Right lobe of liver (tissue), 4 donors: Measurements from ENCODE around the gene CDR2L.

ENCODE experiments used
- CTCF ChIP-seq, 4 donors: fragments of 200-600 bp in 3 of 4; fragments of 450-650 bp in 1 of 4; IDR thresholded peaks; one replicate each; pipeline versions ENCODE4 v1.5.1 to v1.8.0; 2016 to 2022; ENCODE audit warnings: antibody characterized with exemption in 4 of 4, mild to moderate bottlenecking in 2 of 4
- POLR2A ChIP-seq: fragments of 450-650 bp; IDR thresholded peaks from one replicate; pipeline ENCODE4 v1.6.1; 2017; ENCODE audit warnings: antibody characterized with exemption, mild to moderate bottlenecking
- donor health status: DM: no; HTN: no; CAD: no.
- donor health status: DM: no; HTN: no; CAD: no.
- donor health status: DM: no; HTN: yes; CAD: no.

- TF ChIP-seq CTCF (IDR thresholded peaks at IDR 0.05), result no peak
- no peak for TF ChIP-seq POLR2A
Observed at GRCh38 chr17:74998783-74999182, 11.4 kb downstream of the CDR2L start.
